Omental fat pad (tissue), 4 donors: Measurements from ENCODE around the gene LZTS2. TPM values are rescaled to one million over a fixed set of nuclear protein-coding genes. Genes with fewer than 3 reads are reported as not detected.
"Not testable (repeated sequence)": the region's sequence is repeated elsewhere in the genome, so short reads cannot be mapped to it uniquely, and the experiment has no call there.

Experiments used
- ATAC-seq: fragments of 150-250 bp; one replicate; pipeline ENCODE4 v1.9.1; 2016; ENCODE audit warnings: mild to moderate bottlenecking, moderate library complexity; ENCODE audit not compliant: low FRiP score
- DNase-seq: peaks from one replicate; pipeline ENCODE4 v3.0.0-alpha.2; 2019; ENCODE audit warnings: low spot score
- CTCF ChIP-seq, 3 donors: fragments of 450-650 bp; IDR thresholded peaks; one replicate each; pipeline ENCODE4 v1.5.1; 2016 to 2017; ENCODE audit warnings: antibody characterized with exemption in 3 of 3, mild to moderate bottlenecking in 3 of 3, moderate library complexity in 2 of 3
- total RNA-seq, 4 donors: library from RNA; depleted of rRNA; stranded (reverse); fragments of >200 nt; gene quantifications; one replicate each; pipeline ENCODE4 v1.1.0, GENCODE V29; 2016

LZTS2 gene
- total RNA-seq, 4 donors from 2014 or later, result 59.4 to 98.0 (median 72.6) TPM

GRCh38 chr10:100972115-100972903 is 27.3 kb upstream of the LZTS2 start:
- TF ChIP-seq CTCF (IDR thresholded peaks at IDR 0.05), result no peak
- ATAC-seq (no peak), DNase-seq (no peak)

- ATAC-seq (no peak), DNase-seq (no peak)
- no peak for TF ChIP-seq CTCF (IDR thresholded peaks at IDR 0.05)
These were observed 26.6 kb upstream of the LZTS2 start for GRCh38 chr10:100972904-100973535.

- not testable (repeated sequence) for ATAC-seq, DNase-seq
These were observed 24.2 kb upstream of the LZTS2 start for GRCh38 chr10:100975397-100975796.

GRCh38 chr10:100976906-100977305 is 22.7 kb upstream of the LZTS2 start:
- DNase-seq, result no peak

GRCh38 chr10:100977436-100977835 is 22.2 kb upstream of the LZTS2 start:
- ATAC-seq, result no peak
- DNase-seq, result no peak
- TF ChIP-seq CTCF (IDR thresholded peaks at IDR 0.05), result no peak

More at GRCh38 chr10:100976906-100977305, 22.7 kb upstream of the LZTS2 start:
- no peak for TF ChIP-seq CTCF (IDR thresholded peaks at IDR 0.05)
- no peak for ATAC-seq

GRCh38 chr10:100978121-100978900 is 21.3 kb upstream of the LZTS2 start:
- ATAC-seq (no peak), DNase-seq (peak; percentile 2)
- TF ChIP-seq CTCF (IDR thresholded peaks at IDR 0.05), result no peak

- no peak for TF ChIP-seq CTCF (IDR thresholded peaks at IDR 0.05)
- no peak for ATAC-seq
- no peak for DNase-seq
These were observed 20.8 kb upstream of the LZTS2 start for GRCh38 chr10:100978901-100979195.
